Esophagus muscularis mucosa (tissue), 3 donors: ENCODE measurements around the gene DDX24.

Source experiments
- POLR2A ChIP-seq: fragments of 450-650 bp; IDR thresholded peaks from one replicate; pipeline ENCODE4 v1.6.1; 2017; ENCODE audit warnings: antibody characterized with exemption, moderate library complexity, mild to moderate bottlenecking, low read depth
- POLR2AphosphoS5 ChIP-seq, 2 donors: sonication (generic); formaldehyde crosslinking; IDR thresholded peaks; one replicate each; pipeline ENCODE4 v1.6.1; 2017; ENCODE audit warnings: antibody characterized with exemption in 2 of 2
- TF ChIP-seq, protein P1 (sequence below), 3 experiments: fragments of 200-600 bp in 2 of 3; fragments of 450-650 bp in 1 of 3; sonication (generic) in 2 of 3; IDR thresholded peaks; one replicate each; pipeline ENCODE4 v1.5.1; 2017 to 2019; ENCODE audit warnings: antibody characterized with exemption in 3 of 3, mild to moderate bottlenecking in 2 of 3, moderate library complexity in 1 of 3

DNA sequence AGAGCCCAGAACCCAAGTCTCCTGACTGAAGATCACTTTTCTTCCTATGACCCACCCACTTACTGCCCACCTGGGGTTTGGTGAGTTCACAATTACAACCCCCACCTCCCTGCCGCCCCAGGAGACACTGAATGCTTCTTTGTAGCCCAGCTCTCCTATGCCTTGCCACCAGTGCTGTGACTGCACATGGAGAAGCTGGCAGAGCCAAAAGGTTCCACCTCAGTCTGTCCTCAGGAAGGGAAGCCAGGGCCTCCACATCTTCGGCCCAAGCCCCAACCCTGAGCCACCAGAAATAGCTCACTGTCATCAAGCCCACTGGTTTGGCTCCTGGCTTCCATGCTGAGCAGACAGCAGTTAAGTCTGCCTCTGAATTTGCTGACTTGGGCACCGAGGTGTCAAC is 29.2 kb downstream of the DDX24 start:
- TF ChIP-seq POLR2A (no peak), POLR2AphosphoS5 (IDR thresholded peaks at IDR 0.05) (no peak)
- TF ChIP-seq, protein P1, sequence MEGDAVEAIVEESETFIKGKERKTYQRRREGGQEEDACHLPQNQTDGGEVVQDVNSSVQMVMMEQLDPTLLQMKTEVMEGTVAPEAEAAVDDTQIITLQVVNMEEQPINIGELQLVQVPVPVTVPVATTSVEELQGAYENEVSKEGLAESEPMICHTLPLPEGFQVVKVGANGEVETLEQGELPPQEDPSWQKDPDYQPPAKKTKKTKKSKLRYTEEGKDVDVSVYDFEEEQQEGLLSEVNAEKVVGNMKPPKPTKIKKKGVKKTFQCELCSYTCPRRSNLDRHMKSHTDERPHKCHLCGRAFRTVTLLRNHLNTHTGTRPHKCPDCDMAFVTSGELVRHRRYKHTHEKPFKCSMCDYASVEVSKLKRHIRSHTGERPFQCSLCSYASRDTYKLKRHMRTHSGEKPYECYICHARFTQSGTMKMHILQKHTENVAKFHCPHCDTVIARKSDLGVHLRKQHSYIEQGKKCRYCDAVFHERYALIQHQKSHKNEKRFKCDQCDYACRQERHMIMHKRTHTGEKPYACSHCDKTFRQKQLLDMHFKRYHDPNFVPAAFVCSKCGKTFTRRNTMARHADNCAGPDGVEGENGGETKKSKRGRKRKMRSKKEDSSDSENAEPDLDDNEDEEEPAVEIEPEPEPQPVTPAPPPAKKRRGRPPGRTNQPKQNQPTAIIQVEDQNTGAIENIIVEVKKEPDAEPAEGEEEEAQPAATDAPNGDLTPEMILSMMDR (IDR thresholded peaks at IDR 0.05), result no peak
